ENCODE measurements around the gene TIAM1.

- TF ChIP-seq CTCF (IDR thresholded peaks at IDR 0.05) = no peak
- no peak for TF ChIP-seq POLR2AphosphoS5 (IDR thresholded peaks at IDR 0.05; ENCODE audit: low read depth, low read length)
- TF ChIP-seq REST (IDR thresholded peaks at IDR 0.05; ENCODE audit: insufficient read depth in 1 of 2, low read depth in 2 of 2, low read length in 1 of 2) = no peak
- no peak for TF ChIP-seq SIN3A (IDR thresholded peaks at IDR 0.05; ENCODE audit: borderline replicate concordance, insufficient read depth, low read depth, low read length)
These were observed at the start of gene TIAM1 for GRCh38 chr21:31343680-31344480.
